B cell (primary cell): ENCODE measurements around the gene CSNK2A2. TPM values are rescaled to one million over a fixed set of nuclear protein-coding genes. Genes with fewer than 3 reads are reported as not detected.
A peak's percentile ranks its signal among the peaks of the same experiment; 100 is the strongest.

Source experiments
- ATAC-seq: fragments of 200-7000 bp; cut with Tn5 transposase; one replicate; pipeline ENCODE4 v1.10.0; 2021; ENCODE audit warnings: low read depth, mild to moderate bottlenecking, moderate number of reproducible peaks, moderate library complexity
- CTCF ChIA-PET: fragments of 350-600 bp; sonication (Branson Sonifier 250); formaldehyde crosslinking; loops from one replicate; lab custom pipeline; 2021; ENCODE audit warnings: antibody characterized with exemption, inconsistent platforms; lab: Charles Lee
- POLR2A ChIA-PET: fragments of 350-600 bp; sonication (Branson Sonifier 250); formaldehyde crosslinking; loops from one replicate; lab custom pipeline; 2021; ENCODE audit warnings: antibody characterized with exemption; lab: Charles Lee
- DNase-seq: peaks from one replicate; pipeline ENCODE4 v3.0.0; 2013
- H2AFZ ChIP-seq: 2 replicates; pipeline ENCODE4 v1.6.1; 2012; ENCODE audit warnings: mild to moderate bottlenecking, low read depth, low read length; ENCODE audit not compliant: insufficient read depth, poor library complexity, severe bottlenecking
- H3K27ac ChIP-seq, 2 donors: 1 replicate in 1 of 2; 2 replicates in 1 of 2; pipeline ENCODE4 v1.5.1; 2012 to 2013; ENCODE audit warnings: low read length in 2 of 2, mild to moderate bottlenecking in 2 of 2, moderate library complexity in 1 of 2
- H3K27me3 ChIP-seq, 4 experiments: fragments of 200-600 bp in 1 of 4; sonication (generic) in 1 of 4; replicated peaks in 1 of 4; 1 replicate in 2 of 4; 2 replicates in 2 of 4; pipeline versions ENCODE4 v1.6.1 to v1.7.0; 2013 to 2016; ENCODE audit warnings: low read length in 3 of 4, mild to moderate bottlenecking in 2 of 4, mixed read lengths in 1 of 4, moderate library complexity in 1 of 4; ENCODE audit not compliant: insufficient read depth in 4 of 4, control insufficient read depth in 3 of 4; ENCODE audit errors: control extremely low read depth in 1 of 4
- H3K36me3 ChIP-seq, 2 experiments: replicated peaks in 1 of 2; 1 replicate in 1 of 2; 2 replicates in 1 of 2; pipeline versions ENCODE4 v1.6.1 to v1.7.1; 2013; ENCODE audit warnings: low read length in 1 of 2; ENCODE audit not compliant: insufficient read depth in 2 of 2, control insufficient read depth in 1 of 2; ENCODE audit errors: control extremely low read depth in 1 of 2, extremely low read depth in 1 of 2
- H3K4me1 ChIP-seq, 2 donors: fragments of 200-600 bp in 1 of 2; sonication (generic) in 1 of 2; 1 replicate in 1 of 2; 2 replicates in 1 of 2; pipeline versions ENCODE4 v1.5.1 to v1.6.1; 2013 to 2017; ENCODE audit warnings: low read length in 2 of 2; ENCODE audit not compliant: control insufficient read depth in 2 of 2, insufficient read depth in 2 of 2
- H3K4me2 ChIP-seq: replicated peaks from 2 replicates; pipeline ENCODE3; 2012; ENCODE audit warnings: mild to moderate bottlenecking, low read depth, low read length; ENCODE audit not compliant: poor library complexity, severe bottlenecking
- H3K4me3 ChIP-seq, 5 experiments: fragments of 200-600 bp in 1 of 5; sonication (generic) in 1 of 5; 1 replicate in 3 of 5; 2 replicates in 2 of 5; pipeline versions ENCODE4 v1.5.1 to v1.7.0; 2011 to 2016; ENCODE audit warnings: low read length in 4 of 5, mild to moderate bottlenecking in 4 of 5, low read depth in 2 of 5, control low read depth in 1 of 5, moderate library complexity in 1 of 5; ENCODE audit not compliant: insufficient read depth in 1 of 5; ENCODE audit errors: control extremely low read depth in 1 of 5, extremely low read depth in 1 of 5
- H3K79me2 ChIP-seq: fragments of 200-600 bp; sonication (generic); one replicate; pipeline ENCODE4 v1.6.0; 2016; ENCODE audit warnings: low read length; ENCODE audit not compliant: control insufficient read depth, insufficient read depth
- H3K9ac ChIP-seq: fragments of 200-600 bp; sonication (generic); 2 replicates; pipeline ENCODE4 v1.6.1; 2017; ENCODE audit warnings: mild to moderate bottlenecking, low read length, moderate library complexity
- H3K9me3 ChIP-seq, 3 donors: one replicate each; pipeline versions ENCODE4 v1.6.1 to v1.7.1; 2013; ENCODE audit warnings: low read length in 2 of 3; ENCODE audit not compliant: control insufficient read depth in 2 of 3, insufficient read depth in 1 of 3; ENCODE audit errors: control extremely low read depth in 1 of 3
- H4K20me1 ChIP-seq: 2 replicates; pipeline ENCODE4 v1.6.0; 2012; ENCODE audit warnings: mild to moderate bottlenecking, low read length; ENCODE audit not compliant: insufficient read depth, control insufficient read depth, poor library complexity, severe bottlenecking
- H3K27ac Mint-ChIP-seq: one replicate; pipeline ENCODE4 v1.8.0; 2021; ENCODE audit warnings: mixed read lengths
- H3K27me3 Mint-ChIP-seq: one replicate; pipeline ENCODE4 v1.8.0; 2021; ENCODE audit warnings: mixed read lengths
- H3K4me1 Mint-ChIP-seq: one replicate; pipeline ENCODE4 v1.8.0; 2021; ENCODE audit warnings: mixed read lengths
- H3K4me3 Mint-ChIP-seq: one replicate; pipeline ENCODE4 v1.8.0; 2021; ENCODE audit warnings: mixed read lengths
- H3K9me3 Mint-ChIP-seq: one replicate; pipeline ENCODE4 v1.8.0; 2022; ENCODE audit warnings: mixed read lengths; ENCODE audit not compliant: insufficient read depth
- EZH2 ChIP-seq: IDR thresholded peaks from 2 replicates; pipeline ENCODE4 v1.6.1; 2012; ENCODE audit warnings: borderline replicate concordance, low read depth, mild to moderate bottlenecking, moderate library complexity, low read length; ENCODE audit not compliant: insufficient read depth, poor library complexity, severe bottlenecking
- WGBS: methylation state at CpG from one replicate; pipeline ENCODE4 v1.1.5; 2013; ENCODE audit warnings: missing lambda C conversion rate; ENCODE audit not compliant: insufficient coverage; 5-methylcytosine and 5-hydroxymethylcytosine counted together
- intact Hi-C: fragments of 100-400 bp; cut with micrococcal nuclease; formaldehyde crosslinking; loops from one replicate; pipeline ENCODE4 v1.10.0; 2022
- polyA plus RNA-seq: library from polyadenylated mRNA; depleted of rRNA; stranded (reverse); fragments of >200 nt; gene quantifications from 2 replicates; pipeline ENCODE4 v1.2.3, GENCODE V29; 2012
- total RNA-seq, 2 donors: library from RNA; stranded (reverse); fragments of 120-200 nt in 1 of 2; gene quantifications; 1 replicate in 1 of 2; 2 replicates in 1 of 2; pipeline versions ENCODE4 v1.2.3 to v1.2.4, GENCODE V29; 2013 to 2022
- TF ChIP-seq, protein P1 (sequence below): fragments of 200-600 bp; IDR thresholded peaks from one replicate; pipeline ENCODE4 v1.8.0; 2022; ENCODE audit warnings: antibody characterized with exemption, mild to moderate bottlenecking

Gene CSNK2A2
- total and polyA plus RNA-seq, 2 donors (not counting 1 experiment from before 2014, with no cell fraction given), result 21.3 to 69.4 TPM

DNA sequence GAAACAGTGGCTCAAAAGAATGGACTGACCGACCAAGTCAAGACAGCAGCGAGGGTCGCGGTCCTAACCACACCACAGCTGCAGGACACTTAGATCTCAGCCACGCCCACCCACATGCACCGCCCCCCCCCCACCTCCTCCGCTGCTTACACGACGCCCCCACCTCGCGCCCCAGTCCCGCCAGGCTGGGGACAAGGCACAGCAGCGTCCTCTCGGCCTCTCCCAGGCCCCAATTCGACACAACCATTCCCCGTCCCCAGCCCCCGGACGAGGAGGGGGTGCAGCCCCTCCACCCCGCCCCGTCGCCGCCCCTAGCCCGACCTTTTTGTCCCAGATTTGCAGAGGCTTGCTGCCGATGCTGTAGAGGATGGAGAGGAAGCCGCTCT is 69.2 kb downstream of the CSNK2A2 start:
- no peak for TF ChIP-seq EZH2
- TF ChIP-seq, protein P1, sequence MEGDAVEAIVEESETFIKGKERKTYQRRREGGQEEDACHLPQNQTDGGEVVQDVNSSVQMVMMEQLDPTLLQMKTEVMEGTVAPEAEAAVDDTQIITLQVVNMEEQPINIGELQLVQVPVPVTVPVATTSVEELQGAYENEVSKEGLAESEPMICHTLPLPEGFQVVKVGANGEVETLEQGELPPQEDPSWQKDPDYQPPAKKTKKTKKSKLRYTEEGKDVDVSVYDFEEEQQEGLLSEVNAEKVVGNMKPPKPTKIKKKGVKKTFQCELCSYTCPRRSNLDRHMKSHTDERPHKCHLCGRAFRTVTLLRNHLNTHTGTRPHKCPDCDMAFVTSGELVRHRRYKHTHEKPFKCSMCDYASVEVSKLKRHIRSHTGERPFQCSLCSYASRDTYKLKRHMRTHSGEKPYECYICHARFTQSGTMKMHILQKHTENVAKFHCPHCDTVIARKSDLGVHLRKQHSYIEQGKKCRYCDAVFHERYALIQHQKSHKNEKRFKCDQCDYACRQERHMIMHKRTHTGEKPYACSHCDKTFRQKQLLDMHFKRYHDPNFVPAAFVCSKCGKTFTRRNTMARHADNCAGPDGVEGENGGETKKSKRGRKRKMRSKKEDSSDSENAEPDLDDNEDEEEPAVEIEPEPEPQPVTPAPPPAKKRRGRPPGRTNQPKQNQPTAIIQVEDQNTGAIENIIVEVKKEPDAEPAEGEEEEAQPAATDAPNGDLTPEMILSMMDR, result no peak
- H3K27ac ChIP-seq, result peak overlapping the region; percentile 78 to 91
- H3K36me3 ChIP-seq, result no peaks in the 10 kb centered on the region
- peaks cover 30 to 36% of the 10 kb centered on the region in 2 donors for H3K4me1 ChIP-seq
- H3K4me2 ChIP-seq, result peak overlapping the region; percentile 92
- CTCF ChIA-PET, result interaction anchor here (0.7 to 1.2 kb wide), 4 partner anchors 12 to 128 kb away, joined by 3 to 4 read pairs (median 4); no protein-coding TSS in a partner anchor
- Mint-ChIP-seq H3K27ac (peak overlapping the region; percentile 93), H3K9me3 (no peaks in the 10 kb centered on the region), H3K4me1 (peaks cover 51% of the 10 kb centered on the region), H3K4me3 (peak overlapping the region; percentile 89), H3K27me3 (no peaks in the 10 kb centered on the region)
- POLR2A ChIA-PET, result interaction anchor here (0.6 to 1.4 kb wide), 3 partner anchors 128 to 943 kb away, joined by 3 to 6 read pairs (median 6); partner anchors contain the start of genes PSME3IP1, RSPRY1, USB1 and ZNF319
- peaks cover 0 to 10% (median 0%) of the 10 kb centered on the region in 3 donors for H3K9me3 ChIP-seq
- DNase-seq, result no peak
- ATAC-seq, result no peak
- H3K9ac ChIP-seq, result peak overlapping the region; percentile 94
- H3K79me2 ChIP-seq, result peaks cover 61% of the 10 kb centered on the region
- 0% methylated on average over 13 of the region's 25 CpGs for WGBS
- peak overlapping the region; percentile 71 for H2AFZ ChIP-seq
- intact Hi-C loops, result loop anchor here (1.0 to 2.0 kb wide), 7 partner anchors 70 to 682 kb away; partner anchors contain the start of genes CIAPIN1, COQ9, CSNK2A2 and GINS3
- H3K4me3 ChIP-seq, result peak overlapping the region; percentile 66 to 98 (median 75)
- no peaks in the 10 kb centered on the region for H3K27me3 ChIP-seq
- peaks cover 3% of the 10 kb centered on the region for H4K20me1 ChIP-seq

DNA sequence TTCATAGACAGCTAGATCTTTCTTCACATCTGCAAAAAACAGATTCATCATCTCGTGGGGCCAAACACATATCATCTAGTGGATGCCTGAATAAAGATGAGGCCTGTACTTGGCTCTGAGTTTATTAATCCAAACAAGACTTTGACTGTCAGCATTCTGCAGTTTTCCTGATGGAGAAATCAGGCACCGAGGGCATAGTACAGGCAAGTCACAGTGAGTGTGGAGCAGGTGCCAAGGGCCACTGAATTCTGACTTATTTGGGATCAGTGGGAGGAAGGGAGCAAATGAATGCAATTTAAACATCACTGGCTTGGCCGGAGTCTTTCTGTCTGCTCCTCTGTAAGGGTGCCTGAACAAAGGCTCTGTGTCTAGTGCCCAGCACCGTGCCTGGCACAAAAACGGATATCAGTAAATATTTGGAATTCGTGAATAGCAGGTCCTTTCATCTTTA is 69.7 kb downstream of the CSNK2A2 start:
- H3K79me2 ChIP-seq, result peaks cover 63% of the 10 kb centered on the region
- H3K27me3 ChIP-seq, result no peaks in the 10 kb centered on the region
- Mint-ChIP-seq H3K4me1 (peaks cover 53% of the 10 kb centered on the region), H3K9me3 (no peaks in the 10 kb centered on the region), H3K27ac (peak overlapping the region; percentile 93), H3K4me3 (peak overlapping the region; percentile 89), H3K27me3 (no peaks in the 10 kb centered on the region)
- H3K27ac ChIP-seq, result peak overlapping the region; percentile 32 to 56
- peaks cover 0 to 10% (median 0%) of the 10 kb centered on the region in 3 donors for H3K9me3 ChIP-seq
- ATAC-seq (no peak), DNase-seq (no peak)
- H2AFZ ChIP-seq, result peak overlapping the region; percentile 71
- no peaks in the 10 kb centered on the region for H3K36me3 ChIP-seq
- ChIA-PET CTCF (no interaction called here), POLR2A (interaction anchor here (0.6 kb wide), 1 partner anchor 648 kb away, joined by 6 read pairs; no protein-coding TSS in a partner anchor)
- no peak for TF ChIP-seq EZH2
- TF ChIP-seq, protein P1, result no peak
- intact Hi-C loops, result loop anchor here (2.0 kb wide), 2 partner anchors 265 to 681 kb away; partner anchors contain the start of genes CIAPIN1, COQ9 and GINS3
- H4K20me1 ChIP-seq, result peaks cover 4% of the 10 kb centered on the region
- WGBS, result 59% methylated on average over 1 of the region's 6 CpGs
- peak overlapping the region; percentile 50 to 98 (median 70) for H3K4me3 ChIP-seq
- H3K4me1 ChIP-seq, result peaks cover 30 to 36% of the 10 kb centered on the region in 2 donors
- H3K9ac ChIP-seq, result peak overlapping the region; percentile 94
- H3K4me2 ChIP-seq, result peak overlapping the region; percentile 92
